Activated CD4-positive, alpha-beta T cell treated with anti-CD3 and anti-CD28 coated beads, Interleukin-2, amount 10 ng/mL, durations not matched to agents 7 days and 5 days (primary cell): ENCODE results near the gene AP4B1. TPM values are rescaled to one million over a fixed set of nuclear protein-coding genes. Genes with fewer than 3 reads are reported as not detected.
"Not testable (repeated sequence)": the region's sequence is repeated elsewhere in the genome, so short reads cannot be mapped to it uniquely, and the experiment has no call there.

ENCODE experiments used
- CTCF ChIA-PET: fragments of 350-600 bp; sonication (Branson Sonifier 250); formaldehyde crosslinking; loops from one replicate; lab custom pipeline; 2021; ENCODE audit warnings: antibody characterized with exemption; lab: Charles Lee
- POLR2A ChIA-PET: fragments of 350-600 bp; sonication (Branson Sonifier 250); formaldehyde crosslinking; loops from one replicate; lab custom pipeline; 2021; ENCODE audit warnings: antibody characterized with exemption; lab: Charles Lee
- DNase-seq: peaks from one replicate; pipeline ENCODE4 v3.0.0-alpha.2; 2020
- H3K27ac Mint-ChIP-seq: one replicate; pipeline ENCODE4 v1.8.0; 2021; ENCODE audit warnings: mild to moderate bottlenecking, moderate library complexity, mixed read lengths
- H3K27me3 Mint-ChIP-seq: one replicate; pipeline ENCODE4 v1.8.0; 2021; ENCODE audit warnings: mixed read lengths
- H3K36me3 Mint-ChIP-seq: one replicate; pipeline ENCODE4 v1.8.0; 2021; ENCODE audit warnings: low read depth, mixed read lengths
- H3K4me1 Mint-ChIP-seq: one replicate; pipeline ENCODE4 v1.8.0; 2021; ENCODE audit warnings: mixed read lengths
- H3K4me3 Mint-ChIP-seq: one replicate; pipeline ENCODE4 v1.8.0; 2021; ENCODE audit warnings: mild to moderate bottlenecking, moderate library complexity, mixed read lengths
- H3K9me3 Mint-ChIP-seq: one replicate; pipeline ENCODE4 v1.8.0; 2021; ENCODE audit warnings: mixed read lengths
- total RNA-seq, 2 experiments: library from RNA; stranded (reverse); gene quantifications; one replicate each; pipeline ENCODE4 v1.2.3, GENCODE V29; 2021

AP4B1 gene
- 10 to 100 TPM; 39.4 to 41.9 TPM for total RNA-seq

DNA sequence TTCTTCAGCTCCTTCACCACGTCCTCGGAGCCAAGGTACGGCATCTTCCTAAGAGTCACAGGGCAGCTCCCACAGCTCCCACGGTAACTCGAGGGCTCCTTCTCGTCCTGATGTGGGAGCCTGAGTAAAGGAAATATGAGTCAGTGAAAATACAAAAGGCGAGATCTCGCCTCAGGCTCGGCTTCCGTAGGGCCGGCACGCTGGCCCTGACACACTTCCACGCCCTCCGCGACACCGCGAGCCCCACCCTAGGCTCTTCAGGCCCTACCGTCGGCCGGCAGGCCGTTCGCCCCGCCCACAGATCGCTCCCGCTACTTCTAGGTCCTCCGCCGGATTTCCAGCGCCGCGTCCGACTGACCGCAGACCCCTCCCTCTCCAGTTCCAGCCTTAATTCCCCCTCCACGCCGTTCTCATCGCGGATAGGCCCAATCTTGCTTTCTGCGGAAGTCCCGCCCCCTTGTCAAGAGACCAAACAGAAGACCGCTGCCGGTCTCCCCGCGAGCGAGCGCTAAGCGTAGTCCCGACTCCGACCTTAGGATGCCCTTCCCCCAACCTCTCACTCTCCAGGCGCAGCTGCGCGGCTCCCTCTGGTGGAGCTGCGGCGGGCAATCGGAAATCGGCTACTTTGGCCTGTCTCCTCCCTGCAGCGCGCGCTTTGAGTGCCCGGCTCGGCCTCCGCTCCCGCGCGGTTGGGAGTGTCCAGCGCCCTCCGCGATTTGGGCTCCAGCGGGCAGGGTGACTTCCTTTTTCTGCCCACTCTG lies at the start of gene AP4B1, which contains the start of gene DCLRE1B:
TSS of gene AP4B1 (minus strand) at position 126 of the 761 bp plus-strand sequence. CDS start at position 44, 82 bp downstream.
TSS of gene DCLRE1B (plus strand) at position 653 of the 761 bp plus-strand sequence. CDS start 261 bp downstream, outside the sequence.
- no peaks in the 10 kb centered on the region for H3K9me3 Mint-ChIP-seq
- DNase-seq = peak; percentile 99
- peak within 1 kb of the TSS; percentile 96 for H3K27ac Mint-ChIP-seq
- CTCF ChIA-PET = interaction anchor here (0.6 to 5.9 kb wide), 17 partner anchors 9 to 152 kb away, joined by 3 to 38 read pairs (median 4); partner anchors contain the start of genes HIPK1 and RSBN1
- H3K4me3 Mint-ChIP-seq = peak within 1 kb of the TSS; percentile 89
- H3K4me1 Mint-ChIP-seq = peaks cover 62% of the 10 kb centered on the region
- POLR2A ChIA-PET = interaction anchor here (0.6 to 2.2 kb wide), 6 partner anchors 24 to 71 kb away, joined by 3 to 10 read pairs (median 4); partner anchors contain the start of gene HIPK1
- peaks cover 53% of the 10 kb centered on the region for H3K36me3 Mint-ChIP-seq
- H3K27me3 Mint-ChIP-seq = no peaks in the 10 kb centered on the region

DNA sequence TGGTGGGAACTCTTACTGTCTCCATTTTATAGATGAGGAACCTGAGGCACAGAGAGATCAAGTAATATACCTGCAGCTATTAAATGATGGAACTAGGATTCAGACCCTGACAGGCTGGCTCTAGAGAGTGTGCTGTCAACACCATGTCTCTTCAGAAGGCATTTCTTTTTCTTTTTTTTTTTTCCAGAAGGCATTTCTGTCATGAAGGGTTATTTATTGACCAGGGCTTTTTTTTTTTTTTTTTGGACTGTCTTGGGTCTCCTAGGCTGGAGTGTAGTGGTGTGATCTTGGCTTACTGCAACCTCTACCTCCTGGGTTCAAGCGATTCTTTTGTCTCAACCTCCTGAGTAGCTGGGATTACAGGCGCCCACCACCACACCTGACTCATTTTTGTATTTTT lies 47.1 kb upstream of the AP4B1 start:
- peaks cover 48% of the 10 kb centered on the region for H3K4me1 Mint-ChIP-seq
- ChIA-PET CTCF (interaction anchor here (0.6 to 1.6 kb wide), 4 partner anchors 21 to 273 kb away, joined by 3 to 5 read pairs (median 4); no protein-coding TSS in a partner anchor), POLR2A (no interaction called here)
- no peaks in the 10 kb centered on the region for H3K27me3 Mint-ChIP-seq
- no peak for DNase-seq
- H3K36me3 Mint-ChIP-seq = peaks cover 50% of the 10 kb centered on the region
- H3K9me3 Mint-ChIP-seq = no peaks in the 10 kb centered on the region
- no peak overlapping the region for H3K4me3 Mint-ChIP-seq
- no peak overlapping the region for H3K27ac Mint-ChIP-seq

DNA sequence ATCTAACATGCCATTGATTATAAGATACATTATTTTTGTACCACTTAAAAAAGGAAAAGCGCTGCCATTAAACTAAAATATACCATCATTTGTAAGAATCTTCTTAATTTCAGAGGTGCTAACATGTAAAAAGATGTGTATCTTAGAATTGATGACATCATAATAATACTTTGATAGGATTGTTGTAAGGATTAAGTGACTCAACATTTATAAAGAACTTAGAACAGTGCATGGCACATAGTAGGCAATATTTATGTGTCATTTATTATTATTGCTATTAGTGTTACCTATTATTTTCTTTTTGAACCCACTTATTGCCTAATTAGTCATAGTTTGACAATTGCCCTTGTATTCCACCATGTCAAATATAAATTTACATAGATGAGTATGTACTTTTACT lies 46.3 kb upstream of the AP4B1 start:
- Mint-ChIP-seq H3K36me3 (peaks cover 47% of the 10 kb centered on the region), H3K27me3 (no peaks in the 10 kb centered on the region), H3K9me3 (no peaks in the 10 kb centered on the region), H3K4me1 (peaks cover 56% of the 10 kb centered on the region), H3K27ac (no peak overlapping the region), H3K4me3 (no peak overlapping the region)
- no peak for DNase-seq
- ChIA-PET POLR2A (no interaction called here), CTCF (interaction anchor here (1.6 kb wide), 1 partner anchor 20 kb away, joined by 5 read pairs; no protein-coding TSS in a partner anchor)

GRCh38 chr1:113949007-113949406 lies 44.4 kb upstream of the AP4B1 start:
- Mint-ChIP-seq H3K36me3 (peaks cover 46% of the 10 kb centered on the region), H3K9me3 (no peaks in the 10 kb centered on the region), H3K27ac (peak overlapping the region; percentile 91), H3K4me1 (peaks cover 57% of the 10 kb centered on the region), H3K27me3 (no peaks in the 10 kb centered on the region), H3K4me3 (no peak overlapping the region)
- no peak for DNase-seq
- ChIA-PET POLR2A (interaction anchor here (0.6 to 0.8 kb wide), 2 partner anchors 93 to 561 kb away, joined by 3 read pairs; no protein-coding TSS in a partner anchor), CTCF (interaction anchor here (0.6 to 3.9 kb wide), 7 partner anchors 9 to 744 kb away, joined by 3 to 16 read pairs (median 3); partner anchors contain the start of gene HIPK1)

DNA sequence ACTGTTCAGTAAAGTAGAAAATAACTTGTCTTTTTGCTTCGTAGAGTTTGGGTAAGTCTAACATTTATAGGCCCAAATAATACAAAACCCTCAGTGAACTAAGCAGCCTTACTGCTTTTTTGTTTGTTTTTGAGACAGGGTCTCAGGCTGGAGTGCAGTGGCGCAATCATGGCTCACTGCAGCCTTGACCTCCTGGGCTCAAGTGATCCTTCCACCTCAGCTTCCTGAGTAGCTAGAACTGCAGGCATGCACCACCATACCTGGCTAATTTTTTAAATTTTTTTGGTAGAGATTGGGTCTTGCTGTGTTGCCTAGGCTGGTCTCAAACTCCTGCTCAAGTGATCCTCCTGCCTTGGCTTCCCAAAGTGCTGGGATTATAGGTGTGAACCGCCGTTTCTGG lies 43.6 kb upstream of the AP4B1 start:
- H3K4me3 Mint-ChIP-seq, H3K27me3 Mint-ChIP-seq, POLR2A ChIA-PET, DNase-seq, H3K9me3 Mint-ChIP-seq: not testable (repeated sequence)
- CTCF ChIA-PET = interaction anchor here (0.7 to 3.9 kb wide), 6 partner anchors 9 to 155 kb away, joined by 3 to 16 read pairs (median 3); partner anchors contain the start of gene HIPK1
- Mint-ChIP-seq H3K4me1 (peaks cover 59% of the 10 kb centered on the region), H3K36me3 (peaks cover 45% of the 10 kb centered on the region), H3K27ac (peak overlapping the region; percentile 91)

GRCh38 chr1:113947388-113948107 lies 42.9 kb upstream of the AP4B1 start:
- ChIA-PET POLR2A (interaction anchor here (0.6 to 1.2 kb wide), 2 partner anchors 10 to 248 kb away, joined by 3 to 4 read pairs; no protein-coding TSS in a partner anchor), CTCF (interaction anchor here (0.7 to 3.9 kb wide), 5 partner anchors 9 to 155 kb away, joined by 3 to 16 read pairs (median 5); partner anchors contain the start of gene HIPK1)
- Mint-ChIP-seq H3K4me3 (peak overlapping the region; percentile 58), H3K9me3 (no peaks in the 10 kb centered on the region), H3K27me3 (no peaks in the 10 kb centered on the region), H3K27ac (peak overlapping the region; percentile 91), H3K4me1 (peaks cover 58% of the 10 kb centered on the region), H3K36me3 (peaks cover 44% of the 10 kb centered on the region)
- no peak for DNase-seq

GRCh38 chr1:113946678-113947387 lies 42.2 kb upstream of the AP4B1 start:
- H3K9me3 Mint-ChIP-seq = no peaks in the 10 kb centered on the region
- peak overlapping the region; percentile 91 for H3K27ac Mint-ChIP-seq
- peaks cover 63% of the 10 kb centered on the region for H3K4me1 Mint-ChIP-seq
- H3K36me3 Mint-ChIP-seq = peaks cover 49% of the 10 kb centered on the region
- ChIA-PET CTCF (interaction anchor here (0.6 to 3.9 kb wide), 5 partner anchors 9 to 399 kb away, joined by 3 to 16 read pairs (median 5); partner anchors contain the start of gene HIPK1), POLR2A (interaction anchor here (0.6 to 1.2 kb wide), 2 partner anchors 9 to 247 kb away, joined by 3 to 4 read pairs; no protein-coding TSS in a partner anchor)
- DNase-seq = no peak
- H3K4me3 Mint-ChIP-seq = peak overlapping the region; percentile 58
- no peaks in the 10 kb centered on the region for H3K27me3 Mint-ChIP-seq

DNA sequence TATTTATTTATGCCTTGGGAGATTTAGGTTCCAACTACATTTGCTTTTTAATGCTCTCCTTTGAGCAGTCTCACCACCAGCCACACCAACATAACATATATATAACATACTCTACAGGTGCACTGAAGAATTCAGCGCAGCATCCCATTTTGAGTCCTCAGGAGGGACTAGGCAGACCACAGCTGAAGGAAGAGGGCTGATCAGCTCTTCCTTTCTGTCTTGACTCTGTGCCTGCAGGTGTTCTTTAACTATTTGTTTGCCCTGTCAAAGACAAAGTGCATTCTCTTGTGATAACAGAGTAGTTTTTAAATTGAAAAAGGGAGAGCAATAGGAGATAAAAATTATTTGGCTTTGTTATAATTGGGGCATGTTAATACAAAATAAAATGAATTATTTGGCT lies 41.5 kb upstream of the AP4B1 start:
- ChIA-PET POLR2A (no interaction called here), CTCF (interaction anchor here (0.6 to 3.9 kb wide), 6 partner anchors 9 to 399 kb away, joined by 3 to 16 read pairs (median 4); partner anchors contain the start of gene HIPK1)
- DNase-seq = peak; percentile 30
- no peaks in the 10 kb centered on the region for H3K27me3 Mint-ChIP-seq
- peak overlapping the region; percentile 91 for H3K27ac Mint-ChIP-seq
- peaks cover 64% of the 10 kb centered on the region for H3K4me1 Mint-ChIP-seq
- H3K36me3 Mint-ChIP-seq = peaks cover 47% of the 10 kb centered on the region
- no peaks in the 10 kb centered on the region for H3K9me3 Mint-ChIP-seq
- H3K4me3 Mint-ChIP-seq = peak overlapping the region; percentile 7

GRCh38 chr1:113945329-113945728 lies 40.7 kb upstream of the AP4B1 start:
- Mint-ChIP-seq H3K4me1 (peaks cover 71% of the 10 kb centered on the region), H3K9me3 (no peaks in the 10 kb centered on the region), H3K4me3 (no peak overlapping the region), H3K27ac (peak overlapping the region; percentile 38), H3K36me3 (peaks cover 55% of the 10 kb centered on the region), H3K27me3 (no peaks in the 10 kb centered on the region)
- CTCF ChIA-PET = interaction anchor here (1.6 to 2.3 kb wide), 2 partner anchors 8 to 16 kb away, joined by 4 to 5 read pairs; partner anchors contain the start of gene HIPK1
- POLR2A ChIA-PET = no interaction called here
- no peak for DNase-seq

DNA sequence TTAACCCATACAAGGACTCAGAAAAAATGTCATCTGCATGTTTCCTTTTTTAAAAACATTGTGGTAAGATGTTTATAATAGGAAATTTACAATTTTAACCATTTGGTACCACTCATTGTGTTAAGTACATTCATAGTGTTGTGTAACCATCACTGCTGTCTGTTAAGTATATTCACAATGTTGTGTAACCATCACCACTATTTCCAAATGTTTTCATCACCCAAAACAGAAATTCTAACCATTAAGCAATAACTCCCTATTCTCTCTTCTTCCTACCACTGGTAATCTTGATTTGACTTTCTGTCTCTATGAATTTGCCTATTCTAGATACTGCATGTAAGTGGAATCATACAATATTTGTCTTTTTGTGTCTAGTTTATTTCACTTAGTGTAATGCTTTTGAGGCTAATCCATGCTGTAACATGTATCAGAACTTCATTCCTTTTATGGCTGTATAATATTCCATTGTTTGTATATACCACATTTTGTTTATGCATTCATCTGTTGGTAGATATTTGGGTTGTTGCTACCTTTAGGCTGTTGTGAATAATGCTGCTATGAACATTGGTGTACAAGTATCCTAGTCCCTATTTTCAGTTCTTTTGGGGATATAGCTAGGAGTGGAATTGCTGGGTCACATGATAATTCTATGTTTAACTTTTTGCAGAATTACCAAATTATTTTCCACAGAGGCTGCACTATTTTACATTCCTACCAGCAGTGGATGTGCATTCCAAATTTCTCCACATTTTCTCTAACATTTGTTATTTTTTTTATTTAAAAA lies 38.6 kb upstream of the AP4B1 start:
- H3K36me3 Mint-ChIP-seq = peaks cover 52% of the 10 kb centered on the region
- no peaks in the 10 kb centered on the region for H3K27me3 Mint-ChIP-seq
- H3K4me3 Mint-ChIP-seq = no peak overlapping the region
- H3K9me3 Mint-ChIP-seq = no peaks in the 10 kb centered on the region
- H3K27ac Mint-ChIP-seq = no peak overlapping the region
- peaks cover 77% of the 10 kb centered on the region for H3K4me1 Mint-ChIP-seq
- ChIA-PET CTCF (interaction anchor here (0.7 to 1.2 kb wide), 3 partner anchors 10 to 284 kb away, joined by 3 read pairs; partner anchors contain the start of gene HIPK1), POLR2A (no interaction called here)
- no peak for DNase-seq

- no peak for DNase-seq
- Mint-ChIP-seq H3K4me3 (no peak overlapping the region), H3K27ac (no peak overlapping the region), H3K36me3 (peaks cover 59% of the 10 kb centered on the region), H3K27me3 (no peaks in the 10 kb centered on the region), H3K4me1 (peaks cover 77% of the 10 kb centered on the region), H3K9me3 (no peaks in the 10 kb centered on the region)
- ChIA-PET CTCF (interaction anchor here (0.7 to 0.8 kb wide), 2 partner anchors 13 to 285 kb away, joined by 3 read pairs; partner anchors contain the start of gene HIPK1), POLR2A (no interaction called here)
Measured at GRCh38 chr1:113942527-113942926, 37.9 kb upstream of the AP4B1 start.
